Karpas-422 (cell line): ENCODE results near the gene DSCAML1. TPM values are rescaled to one million over a fixed set of nuclear protein-coding genes. Genes with fewer than 3 reads are reported as not detected.

ENCODE experiments used
- DNase-seq: peaks from one replicate; pipeline ENCODE4 v3.0.0-alpha.2; 2015
- H2AFZ ChIP-seq: fragments of 200-600 bp; sonication (generic); 2 replicates; pipeline ENCODE4 v1.6.1; 2014; ENCODE audit warnings: antibody characterized with exemption, low read length, mixed read lengths
- H3K27ac ChIP-seq: fragments of 200-600 bp; sonication (generic); 2 replicates; pipeline ENCODE4 v1.5.1; 2014; ENCODE audit warnings: mild to moderate bottlenecking, low read length, moderate library complexity
- H3K27me3 ChIP-seq: fragments of 200-600 bp; sonication (generic); 2 replicates; pipeline ENCODE4 v1.6.1; 2014; ENCODE audit warnings: low read length, mixed read lengths
- H3K36me3 ChIP-seq: fragments of 200-600 bp; sonication (generic); 2 replicates; pipeline ENCODE4 v1.6.1; 2014; ENCODE audit warnings: low read length, mixed read lengths; ENCODE audit not compliant: insufficient read depth
- H3K4me1 ChIP-seq: fragments of 200-600 bp; sonication (generic); 2 replicates; pipeline ENCODE4 v1.6.1; 2014; ENCODE audit warnings: mild to moderate bottlenecking, low read length, mixed read lengths
- H3K4me2 ChIP-seq: fragments of 200-600 bp; sonication (generic); 2 replicates; pipeline ENCODE4 v1.6.1; 2014; ENCODE audit warnings: low read length, low read depth, mild to moderate bottlenecking; ENCODE audit not compliant: poor library complexity, severe bottlenecking
- H3K4me3 ChIP-seq: fragments of 200-600 bp; sonication (generic); 2 replicates; pipeline ENCODE4 v1.5.1; 2014; ENCODE audit warnings: mild to moderate bottlenecking, antibody characterized with exemption, low read length, mixed read lengths
- H3K79me2 ChIP-seq: fragments of 200-600 bp; sonication (generic); 2 replicates; pipeline ENCODE4 v1.6.1; 2014; ENCODE audit warnings: mild to moderate bottlenecking, low read length, mixed read lengths
- H3K9ac ChIP-seq: fragments of 200-600 bp; sonication (generic); 2 replicates; pipeline ENCODE4 v1.6.0; 2014; ENCODE audit warnings: low read length
- H3K9me2 ChIP-seq: fragments of 200-600 bp; sonication (generic), shearing (Covaris generic); replicated peaks from 2 replicates; pipeline ENCODE4 v1.6.0; 2014; ENCODE audit warnings: mild to moderate bottlenecking, low read length, moderate library complexity; ENCODE audit not compliant: insufficient read depth
- H3K9me3 ChIP-seq: fragments of 300-700, 200-600 bp; sonication (generic); 2 replicates; pipeline ENCODE4 v1.6.1; 2014; ENCODE audit warnings: low read length, mixed read lengths
- H4K20me1 ChIP-seq: fragments of 200-600 bp; sonication (generic); 2 replicates; pipeline ENCODE4 v1.6.1; 2014; ENCODE audit warnings: mild to moderate bottlenecking, antibody characterized with exemption, low read length, low read depth; ENCODE audit not compliant: insufficient read depth
- total RNA-seq: library from RNA; depleted of rRNA; stranded (reverse); fragments of >200 nt; shearing (Covaris generic); gene quantifications from 2 replicates; pipeline ENCODE4 v1.2.3, GENCODE V29; 2014; ENCODE audit warnings: low replicate concordance; rRNA removed

Gene DSCAML1, protein sequence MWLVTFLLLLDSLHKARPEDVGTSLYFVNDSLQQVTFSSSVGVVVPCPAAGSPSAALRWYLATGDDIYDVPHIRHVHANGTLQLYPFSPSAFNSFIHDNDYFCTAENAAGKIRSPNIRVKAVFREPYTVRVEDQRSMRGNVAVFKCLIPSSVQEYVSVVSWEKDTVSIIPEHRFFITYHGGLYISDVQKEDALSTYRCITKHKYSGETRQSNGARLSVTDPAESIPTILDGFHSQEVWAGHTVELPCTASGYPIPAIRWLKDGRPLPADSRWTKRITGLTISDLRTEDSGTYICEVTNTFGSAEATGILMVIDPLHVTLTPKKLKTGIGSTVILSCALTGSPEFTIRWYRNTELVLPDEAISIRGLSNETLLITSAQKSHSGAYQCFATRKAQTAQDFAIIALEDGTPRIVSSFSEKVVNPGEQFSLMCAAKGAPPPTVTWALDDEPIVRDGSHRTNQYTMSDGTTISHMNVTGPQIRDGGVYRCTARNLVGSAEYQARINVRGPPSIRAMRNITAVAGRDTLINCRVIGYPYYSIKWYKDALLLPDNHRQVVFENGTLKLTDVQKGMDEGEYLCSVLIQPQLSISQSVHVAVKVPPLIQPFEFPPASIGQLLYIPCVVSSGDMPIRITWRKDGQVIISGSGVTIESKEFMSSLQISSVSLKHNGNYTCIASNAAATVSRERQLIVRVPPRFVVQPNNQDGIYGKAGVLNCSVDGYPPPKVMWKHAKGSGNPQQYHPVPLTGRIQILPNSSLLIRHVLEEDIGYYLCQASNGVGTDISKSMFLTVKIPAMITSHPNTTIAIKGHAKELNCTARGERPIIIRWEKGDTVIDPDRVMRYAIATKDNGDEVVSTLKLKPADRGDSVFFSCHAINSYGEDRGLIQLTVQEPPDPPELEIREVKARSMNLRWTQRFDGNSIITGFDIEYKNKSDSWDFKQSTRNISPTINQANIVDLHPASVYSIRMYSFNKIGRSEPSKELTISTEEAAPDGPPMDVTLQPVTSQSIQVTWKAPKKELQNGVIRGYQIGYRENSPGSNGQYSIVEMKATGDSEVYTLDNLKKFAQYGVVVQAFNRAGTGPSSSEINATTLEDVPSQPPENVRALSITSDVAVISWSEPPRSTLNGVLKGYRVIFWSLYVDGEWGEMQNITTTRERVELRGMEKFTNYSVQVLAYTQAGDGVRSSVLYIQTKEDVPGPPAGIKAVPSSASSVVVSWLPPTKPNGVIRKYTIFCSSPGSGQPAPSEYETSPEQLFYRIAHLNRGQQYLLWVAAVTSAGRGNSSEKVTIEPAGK (N-terminal part only)
- total RNA-seq: not detected in 2 replicates

DNA sequence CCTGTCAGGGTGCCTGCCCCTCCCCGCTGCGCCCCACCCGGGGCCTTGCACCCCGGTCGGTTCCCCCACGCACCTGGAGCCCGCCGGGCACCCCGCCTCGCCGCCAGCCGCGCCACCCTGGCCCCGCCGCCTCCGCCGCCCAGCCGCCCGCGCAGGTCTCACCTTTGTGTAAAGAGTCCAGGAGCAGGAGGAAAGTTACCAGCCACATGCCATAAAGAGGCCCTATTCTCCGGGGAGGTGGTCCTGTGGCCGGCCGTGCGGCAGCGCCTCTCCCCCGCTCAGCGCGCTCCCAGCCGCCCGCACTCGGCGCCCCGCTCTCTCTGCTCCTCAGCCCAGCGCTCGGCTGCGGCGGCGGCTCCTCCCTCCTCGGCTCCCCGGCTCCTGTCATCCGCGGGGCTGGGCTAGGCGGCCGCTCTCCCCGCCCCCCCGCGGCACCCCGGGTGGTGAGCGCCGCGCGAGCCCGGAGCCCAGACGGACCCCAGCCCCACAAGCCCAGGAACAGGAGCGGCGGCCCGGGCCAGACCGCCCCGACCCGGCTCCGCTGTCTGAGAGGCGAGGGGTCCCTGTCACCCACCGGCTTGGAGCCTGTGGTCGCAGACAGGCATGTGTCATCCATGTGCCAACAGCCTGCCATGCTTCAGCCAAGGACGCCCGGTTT, at the start of gene DSCAML1:
Gene DSCAML1 (minus strand): TSS at position 345 of the 658 bp plus-strand sequence. CDS start 137 bp downstream, at position 208.
- Histone ChIP-seq H3K27ac (no peak within 1 kb of the TSS), H3K9me2 (no peaks in the 10 kb centered on the region), H3K4me2 (no peak within 1 kb of the TSS), H3K9me3 (no peaks in the 10 kb centered on the region), H2AFZ (no peak within 1 kb of the TSS), H3K36me3 (no peaks in the 10 kb centered on the region), H3K9ac (no peak within 1 kb of the TSS), H3K4me3 (no peak within 1 kb of the TSS), H4K20me1 (no peaks in the 10 kb centered on the region), H3K79me2 (no peaks in the 10 kb centered on the region), H3K27me3 (no peaks in the 10 kb centered on the region), H3K4me1 (peaks cover 10% of the 10 kb centered on the region)
- no peak for DNase-seq

DNA sequence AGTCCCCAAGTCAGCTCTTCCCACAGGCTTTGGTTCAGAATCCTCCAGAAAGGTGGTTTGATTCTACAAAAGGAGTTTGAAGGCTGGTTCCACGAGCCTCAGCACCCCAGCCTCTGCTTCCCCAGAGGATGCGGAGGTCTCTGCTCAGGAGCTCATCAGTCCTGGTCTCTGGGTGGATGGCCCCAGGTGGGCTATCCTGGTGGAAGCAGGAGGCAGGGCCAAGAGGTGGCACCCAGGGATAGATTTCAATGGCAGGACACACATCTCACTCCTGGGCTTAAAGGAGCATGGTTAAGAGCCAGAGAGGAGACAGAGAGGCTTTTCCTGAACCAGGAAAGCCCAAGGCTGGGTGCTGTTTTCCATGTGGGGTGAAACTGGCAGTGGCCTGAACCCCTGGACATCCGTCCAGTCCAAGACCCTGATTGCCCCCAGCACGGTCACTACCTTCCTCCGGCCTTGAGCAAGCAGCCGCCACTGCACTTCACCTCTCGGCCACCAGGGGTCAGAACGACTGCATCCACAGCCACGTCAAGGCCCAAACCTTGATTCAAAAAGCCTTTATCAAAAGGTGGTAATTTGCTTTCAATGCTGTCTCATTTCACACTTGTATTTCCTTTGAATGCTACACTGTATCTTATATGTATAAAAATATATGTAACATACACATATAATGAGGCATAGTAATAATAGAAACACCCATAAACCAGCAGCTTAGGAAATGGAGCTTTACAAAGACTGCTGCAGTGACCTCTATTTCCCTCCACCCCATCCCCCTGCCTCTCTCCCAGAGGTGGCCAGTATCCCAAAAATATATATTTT, 46.9 kb upstream of the DSCAML1 start:
- Histone ChIP-seq H3K9me2 (no peaks in the 10 kb centered on the region), H3K36me3 (no peaks in the 10 kb centered on the region), H3K9ac (no peak overlapping the region), H2AFZ (no peak overlapping the region), H4K20me1 (no peaks in the 10 kb centered on the region), H3K4me3 (no peak overlapping the region), H3K4me2 (no peak overlapping the region), H3K79me2 (no peaks in the 10 kb centered on the region), H3K27me3 (no peaks in the 10 kb centered on the region), H3K9me3 (no peaks in the 10 kb centered on the region), H3K27ac (no peak overlapping the region), H3K4me1 (no peaks in the 10 kb centered on the region)
- DNase-seq: peak; percentile 82

DNA sequence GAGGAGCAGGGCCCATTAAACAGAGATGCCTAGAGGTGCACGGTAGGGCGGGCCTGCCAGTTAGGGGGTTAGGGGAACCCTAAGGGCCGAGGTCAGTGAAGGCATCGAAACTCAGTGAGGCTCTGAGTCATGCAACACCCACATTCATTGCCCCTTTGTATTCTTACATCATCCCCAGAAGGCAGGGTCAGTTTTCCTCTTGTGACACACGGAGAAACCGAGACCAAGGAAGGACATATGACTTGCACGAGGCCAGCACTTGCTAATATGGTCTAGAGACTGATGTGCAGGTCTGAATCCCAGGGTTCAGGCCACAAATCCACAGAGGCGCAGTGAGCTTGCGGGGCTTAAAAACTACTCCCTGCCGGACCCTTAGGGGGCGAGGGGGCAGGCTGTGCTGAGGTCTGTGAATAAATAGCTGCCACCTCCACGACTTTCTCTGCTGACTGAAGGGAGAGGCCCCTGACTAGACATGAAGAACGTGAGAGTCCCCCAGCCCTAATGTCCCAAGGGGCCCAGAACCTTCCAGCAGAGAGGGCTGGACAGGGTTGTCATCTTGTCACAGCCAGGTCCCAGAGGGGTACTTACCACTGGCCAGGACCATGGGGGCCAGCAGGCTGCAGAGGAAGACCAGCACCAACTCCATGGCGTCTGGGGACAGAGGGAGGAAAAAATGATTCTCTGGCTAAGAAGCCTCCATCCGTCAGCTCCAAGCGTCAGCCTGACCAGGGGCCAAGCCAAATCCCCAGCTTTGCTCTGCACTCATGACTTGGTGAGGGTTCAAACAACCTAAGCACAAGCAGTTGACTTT, 45.3 kb upstream of the DSCAML1 start:
- Histone ChIP-seq H3K27me3 (no peaks in the 10 kb centered on the region), H3K4me2 (no peak overlapping the region), H2AFZ (no peak overlapping the region), H3K4me1 (no peaks in the 10 kb centered on the region), H3K36me3 (no peaks in the 10 kb centered on the region), H3K27ac (no peak overlapping the region), H3K9me3 (no peaks in the 10 kb centered on the region), H4K20me1 (no peaks in the 10 kb centered on the region), H3K79me2 (no peaks in the 10 kb centered on the region), H3K9ac (no peak overlapping the region), H3K4me3 (no peak overlapping the region), H3K9me2 (no peaks in the 10 kb centered on the region)
- DNase-seq: no peak

DNA sequence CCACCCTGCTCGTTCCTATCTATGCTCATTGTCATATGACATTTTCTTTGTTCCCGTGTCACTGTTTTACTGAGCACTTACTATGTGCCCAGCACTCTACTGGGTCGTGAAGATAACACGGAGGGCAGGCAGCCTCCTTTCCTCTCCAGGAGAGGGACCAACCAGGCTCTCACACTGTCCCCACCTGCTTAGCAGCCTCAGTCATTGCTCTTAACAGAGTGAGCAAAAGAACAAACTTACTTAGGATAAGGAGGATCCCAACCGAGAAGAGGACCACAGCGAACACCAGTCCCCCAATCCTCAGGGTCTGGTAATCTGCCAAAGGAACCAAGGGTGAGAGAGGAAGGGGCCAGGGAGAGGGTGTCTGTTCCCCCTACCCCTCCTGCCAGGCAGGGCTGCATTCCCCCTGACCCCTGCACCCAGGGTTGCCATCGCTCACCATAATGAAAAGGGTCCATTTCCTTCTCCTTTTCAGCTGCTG, 44.6 kb upstream of the DSCAML1 start:
- Histone ChIP-seq H3K4me1 (no peaks in the 10 kb centered on the region), H3K27me3 (no peaks in the 10 kb centered on the region), H3K9me2 (no peaks in the 10 kb centered on the region), H2AFZ (no peak overlapping the region), H3K4me2 (no peak overlapping the region), H3K4me3 (no peak overlapping the region), H3K27ac (no peak overlapping the region), H3K36me3 (no peaks in the 10 kb centered on the region), H4K20me1 (no peaks in the 10 kb centered on the region), H3K79me2 (no peaks in the 10 kb centered on the region), H3K9me3 (no peaks in the 10 kb centered on the region), H3K9ac (no peak overlapping the region)
- no peak for DNase-seq

DNA sequence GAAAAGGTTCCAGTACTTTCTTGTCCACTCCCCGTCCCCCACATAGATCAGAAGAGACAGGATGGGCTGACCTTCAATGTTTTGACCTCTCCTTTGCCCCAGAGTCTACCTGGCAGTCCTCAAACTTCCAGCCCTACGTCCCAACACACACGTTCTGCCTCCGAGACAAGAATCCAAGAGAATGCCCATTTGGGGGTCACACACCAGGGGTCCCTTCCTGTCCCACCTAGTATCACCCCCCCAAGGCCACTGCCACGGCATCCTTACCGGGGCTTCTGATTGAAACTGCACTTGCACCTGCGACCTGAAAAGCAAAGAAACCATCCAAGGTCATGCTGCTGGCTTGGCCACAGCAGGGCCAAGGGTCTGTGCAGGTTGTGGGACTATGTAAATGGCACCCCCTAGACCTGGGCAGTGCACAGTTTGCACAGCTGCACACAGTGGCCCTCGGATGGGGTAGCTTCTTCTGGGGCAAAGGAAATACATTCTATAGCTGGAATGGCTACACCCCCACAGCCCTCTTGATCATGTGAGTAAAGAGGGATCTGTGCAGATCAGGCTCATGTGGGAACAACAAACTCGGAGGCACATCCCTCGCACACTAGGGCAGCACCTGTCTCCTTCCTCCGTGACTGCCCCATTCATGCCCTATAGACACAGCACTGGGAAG, 44.0 kb upstream of the DSCAML1 start:
- Histone ChIP-seq H3K4me1 (no peaks in the 10 kb centered on the region), H3K4me2 (no peak overlapping the region), H3K9me2 (no peaks in the 10 kb centered on the region), H3K27ac (no peak overlapping the region), H4K20me1 (no peaks in the 10 kb centered on the region), H3K27me3 (no peaks in the 10 kb centered on the region), H3K9ac (no peak overlapping the region), H3K79me2 (no peaks in the 10 kb centered on the region), H3K36me3 (no peaks in the 10 kb centered on the region), H3K4me3 (no peak overlapping the region), H2AFZ (no peak overlapping the region), H3K9me3 (no peaks in the 10 kb centered on the region)
- DNase-seq: no peak

DNA sequence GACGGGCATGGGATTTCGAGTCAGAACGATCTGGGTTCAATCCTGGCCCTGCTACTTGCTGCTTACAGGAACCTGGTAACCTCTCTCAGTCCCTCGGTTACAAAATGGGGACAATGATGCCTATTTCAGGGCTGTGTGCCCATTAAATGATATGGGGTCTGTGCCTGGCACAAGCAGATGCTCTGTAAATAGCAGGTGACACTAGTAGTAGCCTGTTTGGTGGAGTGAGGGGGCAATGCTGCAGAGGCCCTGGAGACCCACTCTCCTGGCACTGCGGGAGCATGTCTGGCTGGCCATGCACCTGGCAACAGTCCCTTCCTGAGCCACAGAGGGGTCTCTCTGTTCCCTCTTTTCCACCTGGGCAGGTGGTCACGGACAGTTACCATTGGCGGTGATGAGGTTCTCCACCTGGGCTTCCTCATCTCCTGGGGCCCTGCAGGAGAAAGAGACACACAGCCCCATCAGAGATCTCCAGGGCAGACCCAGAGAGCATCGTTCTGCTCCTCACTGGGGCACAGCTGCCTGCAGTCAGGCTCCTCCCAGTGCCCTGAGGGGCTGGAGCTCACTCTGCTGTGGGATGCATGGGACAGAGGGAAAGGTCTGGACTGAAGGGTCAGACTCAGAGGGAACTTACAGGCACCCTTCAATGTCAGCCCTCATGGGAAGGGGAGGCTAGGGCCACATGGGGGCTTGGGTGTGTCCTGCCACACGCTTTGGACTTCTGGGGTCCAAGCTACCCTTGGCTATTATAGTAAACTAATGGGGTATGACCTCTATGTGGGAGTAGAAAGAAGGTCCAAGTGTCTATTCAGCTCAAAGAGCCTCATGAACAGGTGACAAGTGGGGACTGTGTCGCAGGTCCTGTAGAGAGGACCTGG, 43.2 kb upstream of the DSCAML1 start:
- H3K4me3 ChIP-seq: no peak overlapping the region
- no peaks in the 10 kb centered on the region for H3K9me3 ChIP-seq
- DNase-seq: no peak
- H3K27me3 ChIP-seq: no peaks in the 10 kb centered on the region
- no peaks in the 10 kb centered on the region for H4K20me1 ChIP-seq
- no peak overlapping the region for H2AFZ ChIP-seq
- H3K4me2 ChIP-seq: no peak overlapping the region
- H3K4me1 ChIP-seq: peaks cover 5% of the 10 kb centered on the region
- H3K9me2 ChIP-seq: no peaks in the 10 kb centered on the region
- H3K36me3 ChIP-seq: no peaks in the 10 kb centered on the region
- no peaks in the 10 kb centered on the region for H3K79me2 ChIP-seq
- no peak overlapping the region for H3K27ac ChIP-seq
- H3K9ac ChIP-seq: no peak overlapping the region
